HepG2 (cell line): ENCODE measurements around the gene SLC22A12. TPM values are rescaled to one million over a fixed set of nuclear protein-coding genes. Genes with fewer than 3 reads are reported as not detected.

Experiments used
- ATAC-seq: fragments of 200-7000 bp; cut with Tn5 transposase; 3 replicates; pipeline ENCODE4 v1.9.1; 2020; ENCODE audit warnings: mild to moderate bottlenecking, moderate library complexity
- BruUV-seq: library from RNA; stranded (reverse); fragments of 400-500 nt; replicated peaks from 2 replicates; lab custom pipeline; 2021; lab: Mats Ljungman, UMichigan
- CTCF ChIA-PET: fragments of 300-600 bp; formaldehyde crosslinking; extraction: SDS; loops from one replicate; lab custom pipeline; 2021; ENCODE audit warnings: low total read pairs, inconsistent platforms, low intra/inter-chr PET ratio; lab: Yijun Ruan, JAX
- POLR2A ChIA-PET: fragments of 350-600 bp; sonication (Branson Sonifier 250); formaldehyde crosslinking; loops from one replicate; lab custom pipeline; 2020; ENCODE audit warnings: antibody characterized with exemption, inconsistent platforms; lab: Yijun Ruan, JAX
- DNase-seq: peaks from one replicate; pipeline ENCODE4 v3.0.0-alpha.2; 2015; ENCODE audit warnings: low spot score
- FAIRE-seq: peaks from 3 replicates; lab custom pipeline; 2011; peaks lifted over from hg19 to GRCh38; lab: Jason Lieb, UNC
- H2AFZ ChIP-seq: one replicate; pipeline ENCODE4 v1.6.1; 2011; ENCODE audit warnings: low read length, inconsistent platforms
- H3K27ac ChIP-seq: fragments of 300-600 bp; 3 replicates; pipeline ENCODE4 v1.8.0; 2011; ENCODE audit warnings: mixed run types, mild to moderate bottlenecking, mixed read lengths, low read length, inconsistent platforms; ENCODE audit not compliant: insufficient read depth; ENCODE audit errors: extremely low read length
- H3K27me3 ChIP-seq, 2 experiments: fragments of 200-600 bp in 1 of 2; 2 replicates in 1 of 2; 3 replicates in 1 of 2; pipeline versions ENCODE4 v1.6.0 to v1.8.0; 2011; ENCODE audit warnings: low read length in 2 of 2, mild to moderate bottlenecking in 2 of 2, moderate library complexity in 2 of 2, inconsistent platforms in 1 of 2; ENCODE audit not compliant: insufficient read depth in 2 of 2, control insufficient read depth in 1 of 2
- H3K36me3 ChIP-seq, 2 experiments: fragments of 200-600 bp in 1 of 2; replicated peaks in 1 of 2; 2 replicates in 1 of 2; 3 replicates in 1 of 2; pipeline versions ENCODE4 v1.5.1 to v1.8.0; 2011; ENCODE audit warnings: low read length in 2 of 2, inconsistent platforms in 1 of 2; ENCODE audit not compliant: insufficient read depth in 2 of 2, control insufficient read depth in 1 of 2
- H3K4me1 ChIP-seq: 2 replicates; pipeline ENCODE4 v1.5.1; 2012; ENCODE audit warnings: low read length, inconsistent platforms; ENCODE audit not compliant: insufficient read depth
- H3K4me2 ChIP-seq: 2 replicates; pipeline ENCODE4 v1.6.0; 2011; ENCODE audit warnings: low read depth, low read length, inconsistent platforms
- H3K4me3 ChIP-seq, 3 experiments: fragments of 200-600 bp in 1 of 3; sonication (generic), shearing (Covaris generic) in 1 of 3; replicated peaks in 1 of 3; 2 replicates each; pipeline ENCODE4 v1.5.1; 2011 to 2016; ENCODE audit warnings: low read length in 3 of 3, inconsistent platforms in 2 of 3, low read depth in 2 of 3, mild to moderate bottlenecking in 2 of 3, control low read depth in 1 of 3, mixed read lengths in 1 of 3; ENCODE audit not compliant: insufficient read depth in 1 of 3
- H3K79me2 ChIP-seq: one replicate; pipeline ENCODE4 v1.6.1; 2011; ENCODE audit warnings: low read length, inconsistent platforms; ENCODE audit not compliant: insufficient read depth
- H3K9ac ChIP-seq: 2 replicates; pipeline ENCODE4 v1.6.0; 2011; ENCODE audit warnings: mild to moderate bottlenecking, low read depth, low read length, inconsistent platforms; ENCODE audit not compliant: insufficient read depth
- H3K9me3 ChIP-seq: 2 replicates; pipeline ENCODE4 v1.5.1; 2012; ENCODE audit warnings: mild to moderate bottlenecking, low read length
- H4K20me1 ChIP-seq: 2 replicates; pipeline ENCODE4 v1.6.0; 2011; ENCODE audit warnings: inconsistent platforms, mild to moderate bottlenecking, low read length, moderate library complexity; ENCODE audit not compliant: insufficient read depth
- CCDC6 ChIP-seq: sonication (generic); formaldehyde crosslinking; IDR thresholded peaks from 2 replicates; pipeline ENCODE4 v1.8.1; 2022; ENCODE audit warnings: mild to moderate bottlenecking, missing genetic modification reagents, moderate library complexity
- CEBPG ChIP-seq: IDR thresholded peaks from 2 replicates; pipeline ENCODE4 v1.6.1; 2016
- GATAD2A ChIP-seq: IDR thresholded peaks from 2 replicates; pipeline ENCODE4 v1.6.1; 2016
- KDM2A ChIP-seq: sonication (generic); formaldehyde crosslinking; IDR thresholded peaks from 2 replicates; pipeline ENCODE4 v1.4.0; 2020; ENCODE audit warnings: low read depth, missing genetic modification reagents, borderline replicate concordance
- MAFF ChIP-seq: IDR thresholded peaks from 2 replicates; pipeline ENCODE4 v1.6.1; 2011; ENCODE audit warnings: low read depth, low read length, improper control_type of control experiment
- NR1H2 ChIP-seq: sonication (generic); formaldehyde crosslinking; IDR thresholded peaks from 2 replicates; pipeline ENCODE4 v1.8.1; 2022; ENCODE audit warnings: low read depth, missing genetic modification reagents, borderline replicate concordance
- RAD51 ChIP-seq: fragments of 450-650 bp; IDR thresholded peaks from 2 replicates; pipeline ENCODE4 v1.6.1; 2016; ENCODE audit warnings: borderline replicate concordance
- SAP130 ChIP-seq: IDR thresholded peaks from 2 replicates; pipeline ENCODE4 v1.6.1; 2016; ENCODE audit warnings: low read depth
- SMYD3 ChIP-seq: sonication (generic); formaldehyde crosslinking; IDR thresholded peaks from 2 replicates; pipeline ENCODE4 v1.8.1; 2023; ENCODE audit warnings: mild to moderate bottlenecking, missing genetic modification reagents
- SOX5 ChIP-seq: IDR thresholded peaks from 2 replicates; pipeline ENCODE4 v1.6.1; 2016; ENCODE audit warnings: borderline replicate concordance
- SOX6 ChIP-seq, 2 experiments: fragments of 450-650 bp in 1 of 2; sonication (generic) in 1 of 2; formaldehyde crosslinking in 1 of 2; IDR thresholded peaks; 2 replicates each; pipeline versions ENCODE4 v1.4.0 to v1.6.1; 2017 to 2020; ENCODE audit warnings: antibody characterized with exemption in 1 of 2, mild to moderate bottlenecking in 1 of 2, missing genetic modification reagents in 1 of 2
- TBX3 ChIP-seq: fragments of 450-650 bp; IDR thresholded peaks from 2 replicates; pipeline ENCODE4 v1.6.1; 2017; ENCODE audit warnings: antibody characterized with exemption, mild to moderate bottlenecking, inconsistent platforms, borderline replicate concordance
- TCF7 ChIP-seq: sonication (generic); IDR thresholded peaks from 2 replicates; pipeline ENCODE4 v1.6.1; 2016; ENCODE audit warnings: antibody characterized with exemption, low read depth
- ZFP37 ChIP-seq: sonication (generic); formaldehyde crosslinking; IDR thresholded peaks from 2 replicates; pipeline ENCODE4 v1.4.0; 2020; ENCODE audit warnings: missing genetic modification reagents, borderline replicate concordance
- ZIK1 ChIP-seq: sonication (generic); formaldehyde crosslinking; IDR thresholded peaks from 2 replicates; pipeline ENCODE4 v1.5.0; 2020; ENCODE audit warnings: mild to moderate bottlenecking, low read depth, missing genetic modification reagents, borderline replicate concordance
- ZNF350 ChIP-seq: sonication (generic); formaldehyde crosslinking; IDR thresholded peaks from 2 replicates; pipeline ENCODE4 v1.4.0; 2020; ENCODE audit warnings: mild to moderate bottlenecking, low read depth, missing genetic modification reagents, borderline replicate concordance
- ZNF354B ChIP-seq: sonication (generic); formaldehyde crosslinking; IDR thresholded peaks from 2 replicates; pipeline ENCODE4 v1.8.0; 2022; ENCODE audit warnings: mild to moderate bottlenecking, missing genetic modification reagents
- ZNF562 ChIP-seq: sonication (generic); formaldehyde crosslinking; IDR thresholded peaks from 2 replicates; pipeline ENCODE4 v1.8.0; 2022; ENCODE audit warnings: missing genetic modification reagents, borderline replicate concordance
- ZNF597 ChIP-seq: sonication (generic); formaldehyde crosslinking; IDR thresholded peaks from 2 replicates; pipeline ENCODE4 v1.5.0; 2020; ENCODE audit warnings: missing genetic modification reagents
- ZSCAN31 ChIP-seq: sonication (generic); formaldehyde crosslinking; IDR thresholded peaks from 2 replicates; pipeline ENCODE4 v1.5.0; 2020; ENCODE audit warnings: low read depth, mild to moderate bottlenecking, missing genetic modification reagents
- WGBS: methylation state at CpG from one replicate; pipeline ENCODE4 v1.1.6; 2017; ENCODE audit warnings: low lambda C conversion rate; 5-methylcytosine and 5-hydroxymethylcytosine counted together
- in situ Hi-C: cut with HindIII; loops from 2 replicates; pipeline ENCODE4 v1.10.0; 2017; ENCODE audit warnings: low pct_unique_long_range_greater_than_20kb; ENCODE audit not compliant: extremely low pct_ligation_motif_present
- intact Hi-C: fragments of 100-400 bp; cut with micrococcal nuclease; formaldehyde crosslinking; loops from one replicate; pipeline ENCODE4 v1.10.0; 2022; ENCODE audit not compliant: unreplicated experiment
- polyA plus RNA-seq, 8 experiments: library from polyadenylated mRNA; depleted of rRNA in 3 of 8; stranded (reverse) in 7 of 8; unstranded in 1 of 8; fragments of >200 nt; fragmentation: Illumina TruSeq in 4 of 8; extraction: Trizol in 4 of 8; gene quantifications; 2 replicates each; pipeline versions ENCODE4 v1.2.1 to v1.2.3, GENCODE V29; 2011 to 2016; ENCODE audit warnings: low read depth in 4 of 8, missing spikeins in 1 of 8, mixed read lengths in 1 of 8; ENCODE audit not compliant: insufficient read depth in 1 of 8
- total RNA-seq, 5 experiments: library from RNA; depleted of rRNA; stranded (reverse); fragments of >200 nt; fragmentation: Illumina TruSeq; extraction: Trizol; gene quantifications; 2 replicates each; pipeline ENCODE4 v1.2.3, GENCODE V29; 2016; ENCODE audit warnings: low read depth in 1 of 5
- TF ChIP-seq, protein P1 (sequence below): sonication (generic); formaldehyde crosslinking; IDR thresholded peaks from 2 replicates; pipeline ENCODE4 v1.5.1; 2020; ENCODE audit warnings: mild to moderate bottlenecking, missing genetic modification reagents, moderate library complexity

SLC22A12 gene
- total and polyA plus RNA-seq, 2 of the 13 experiments (the other 11 are each of a cell fraction or from before 2014, with no cell fraction given): not detected

DNA sequence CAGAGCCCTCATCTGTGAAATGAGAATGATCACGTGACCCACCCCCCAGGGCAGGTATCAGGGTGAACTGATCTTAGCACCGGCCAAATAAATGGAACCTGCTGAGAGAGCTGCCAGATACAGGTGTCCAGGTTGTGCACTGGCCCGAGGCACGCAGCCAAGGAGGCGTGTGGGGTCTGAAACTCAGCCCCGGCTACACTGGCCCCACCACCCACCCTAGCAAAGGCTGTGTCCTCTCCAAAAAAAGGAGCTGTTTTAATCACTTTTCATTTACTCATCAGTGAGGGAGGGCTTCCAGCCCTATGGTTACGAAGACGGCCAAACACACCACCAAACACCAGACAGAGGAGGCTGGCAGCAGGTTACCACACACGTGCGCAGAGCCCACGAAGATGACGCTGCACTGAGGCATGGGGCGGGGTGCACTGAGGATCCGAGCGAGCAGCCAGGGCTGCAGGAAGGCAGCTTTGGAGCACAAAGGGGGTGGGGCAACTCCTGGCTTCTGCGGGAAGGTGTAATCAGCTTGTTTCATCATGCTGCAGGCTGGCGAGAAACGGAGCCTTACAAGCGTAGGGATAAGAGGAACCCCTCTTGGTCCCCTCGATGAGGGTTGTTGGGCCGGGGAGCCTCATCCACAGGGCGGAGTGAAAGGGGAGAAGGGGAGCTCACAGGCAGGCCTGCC is 19.5 kb upstream of the SLC22A12 start:
- in situ Hi-C loops: no loop called here
- CTCF ChIA-PET: no interaction called here
- ATAC-seq (peak; percentile 48), FAIRE-seq (no peak), DNase-seq (peak; percentile 28)
- H3K27me3 ChIP-seq: peaks cover 0 to 17% of the 10 kb centered on the region in 2 experiments; a peak in 1 of 5 replicates
- H3K27ac ChIP-seq: no peak overlapping the region
- no peaks in the 10 kb centered on the region for H3K9me3 ChIP-seq
- H3K4me1 ChIP-seq: peaks cover 37% of the 10 kb centered on the region
- no peak overlapping the region; a peak in 1 of 6 replicates for H3K4me3 ChIP-seq
- POLR2A ChIA-PET: interaction anchor here (1.0 to 1.6 kb wide), 2 partner anchors 9 to 79 kb away, joined by 3 to 5 read pairs; no protein-coding TSS in a partner anchor
- H3K36me3 ChIP-seq: no peaks in the 10 kb centered on the region
- H2AFZ ChIP-seq: no peak overlapping the region
- H3K79me2 ChIP-seq: no peaks in the 10 kb centered on the region
- intact Hi-C loops: no loop called here
- H3K9ac ChIP-seq: no peak overlapping the region
- BruUV-seq: no TSS peak
- peak overlapping the region; percentile 48; the same call in 1 of the 2 replicates for H3K4me2 ChIP-seq
- 32% methylated on average over 16 of the region's 22 CpGs for WGBS
- H4K20me1 ChIP-seq: no peaks in the 10 kb centered on the region
- TF ChIP-seq SAP130 (peak; percentile 23; the same call in 1 of the 2 replicates), KDM2A (CRISPR knock-in tag) (0 out of 2 replicates have a peak, but pooled peaks have one; percentile 26), ZIK1 (CRISPR knock-in tag) (no peak), SOX5 (CRISPR knock-in tag) (peak; percentile 16; the same call in 1 of the 2 replicates), SMYD3 (CRISPR knock-in tag) (no peak), SOX6 (IDR thresholded peaks at IDR 0.05) (no peak), SOX6 (CRISPR knock-in tag; IDR thresholded peaks at IDR 0.05) (0 out of 2 replicates have a peak, but pooled peaks have one; percentile 17), TCF7 (no peak), ZNF562 (CRISPR knock-in tag) (no peak), CCDC6 (CRISPR knock-in tag) (0 out of 2 replicates have a peak, but pooled peaks have one; percentile 30), RAD51 (peak; percentile 84), CEBPG (CRISPR knock-in tag) (0 out of 2 replicates have a peak, but pooled peaks have one; percentile 52), ZNF597 (CRISPR knock-in tag) (no peak), ZNF350 (no peak), TBX3 (no peak), ZNF354B (no peak), GATAD2A (CRISPR knock-in tag) (0 out of 2 replicates have a peak, but pooled peaks have one; percentile 20), ZFP37 (CRISPR knock-in tag) (no peak), NR1H2 (CRISPR knock-in tag) (no peak), ZSCAN31 (CRISPR knock-in tag) (no peak), MAFF (no peak)
- TF ChIP-seq, protein P1, sequence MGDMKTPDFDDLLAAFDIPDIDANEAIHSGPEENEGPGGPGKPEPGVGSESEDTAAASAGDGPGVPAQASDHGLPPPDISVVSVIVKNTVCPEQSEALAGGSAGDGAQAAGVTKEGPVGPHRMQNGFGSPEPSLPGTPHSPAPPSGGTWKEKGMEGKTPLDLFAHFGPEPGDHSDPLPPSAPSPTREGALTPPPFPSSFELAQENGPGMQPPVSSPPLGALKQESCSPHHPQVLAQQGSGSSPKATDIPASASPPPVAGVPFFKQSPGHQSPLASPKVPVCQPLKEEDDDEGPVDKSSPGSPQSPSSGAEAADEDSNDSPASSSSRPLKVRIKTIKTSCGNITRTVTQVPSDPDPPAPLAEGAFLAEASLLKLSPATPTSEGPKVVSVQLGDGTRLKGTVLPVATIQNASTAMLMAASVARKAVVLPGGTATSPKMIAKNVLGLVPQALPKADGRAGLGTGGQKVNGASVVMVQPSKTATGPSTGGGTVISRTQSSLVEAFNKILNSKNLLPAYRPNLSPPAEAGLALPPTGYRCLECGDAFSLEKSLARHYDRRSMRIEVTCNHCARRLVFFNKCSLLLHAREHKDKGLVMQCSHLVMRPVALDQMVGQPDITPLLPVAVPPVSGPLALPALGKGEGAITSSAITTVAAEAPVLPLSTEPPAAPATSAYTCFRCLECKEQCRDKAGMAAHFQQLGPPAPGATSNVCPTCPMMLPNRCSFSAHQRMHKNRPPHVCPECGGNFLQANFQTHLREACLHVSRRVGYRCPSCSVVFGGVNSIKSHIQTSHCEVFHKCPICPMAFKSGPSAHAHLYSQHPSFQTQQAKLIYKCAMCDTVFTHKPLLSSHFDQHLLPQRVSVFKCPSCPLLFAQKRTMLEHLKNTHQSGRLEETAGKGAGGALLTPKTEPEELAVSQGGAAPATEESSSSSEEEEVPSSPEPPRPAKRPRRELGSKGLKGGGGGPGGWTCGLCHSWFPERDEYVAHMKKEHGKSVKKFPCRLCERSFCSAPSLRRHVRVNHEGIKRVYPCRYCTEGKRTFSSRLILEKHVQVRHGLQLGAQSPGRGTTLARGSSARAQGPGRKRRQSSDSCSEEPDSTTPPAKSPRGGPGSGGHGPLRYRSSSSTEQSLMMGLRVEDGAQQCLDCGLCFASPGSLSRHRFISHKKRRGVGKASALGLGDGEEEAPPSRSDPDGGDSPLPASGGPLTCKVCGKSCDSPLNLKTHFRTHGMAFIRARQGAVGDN (CRISPR knock-in tag): peak; percentile 46; the same call in 1 of the 2 replicates
